Muscle of leg (tissue), 11 donors: ENCODE data around the gene SLFN12L. TPM values are rescaled to one million over a fixed set of nuclear protein-coding genes. Genes with fewer than 3 reads are reported as not detected.
A peak's percentile ranks its signal among the peaks of the same experiment; 100 is the strongest.
"Not testable (repeated sequence)": the region's sequence is repeated elsewhere in the genome, so short reads cannot be mapped to it uniquely, and the experiment has no call there.

Experiments used
- DNase-seq: peaks from one replicate; pipeline ENCODE4 v3.0.0; 2013
- H3K27ac ChIP-seq: one replicate; pipeline ENCODE4 v1.5.1; 2013; ENCODE audit warnings: mild to moderate bottlenecking, low read length, control low read depth
- H3K27me3 ChIP-seq: one replicate; pipeline ENCODE4 v1.6.1; 2013; ENCODE audit warnings: low read length; ENCODE audit not compliant: control insufficient read depth, insufficient read depth
- H3K36me3 ChIP-seq: one replicate; pipeline ENCODE4 v1.6.1; 2013; ENCODE audit warnings: low read length; ENCODE audit not compliant: control insufficient read depth, insufficient read depth
- H3K4me1 ChIP-seq: one replicate; pipeline ENCODE4 v1.6.1; 2013; ENCODE audit warnings: low read length; ENCODE audit not compliant: control insufficient read depth, insufficient read depth
- H3K4me3 ChIP-seq: one replicate; pipeline ENCODE4 v1.5.1; 2013; ENCODE audit warnings: low read length, control low read depth
- H3K9me3 ChIP-seq: replicated peaks from 2 replicates; pipeline ENCODE4 v1.6.1; 2013; ENCODE audit warnings: low read depth, low read length; ENCODE audit not compliant: control insufficient read depth
- WGBS: methylation state at CpG from one replicate; pipeline ENCODE4 v1.1.5; 2013; ENCODE audit warnings: missing lambda C conversion rate; ENCODE audit not compliant: insufficient coverage; 5-methylcytosine and 5-hydroxymethylcytosine counted together
- polyA plus RNA-seq, 8 donors: library from polyadenylated mRNA; unstranded; fragments of 120-200 nt; gene quantifications; one replicate each; pipeline versions ENCODE4 v1.2.1 to v1.2.3, GENCODE V29; 2013; ENCODE audit warnings: inconsistent platforms in 1 of 8, low replicate concordance in 1 of 8; ENCODE audit not compliant: insufficient read length in 8 of 8, insufficient read depth in 1 of 8
- total RNA-seq: library from RNA; stranded (reverse); fragments of 120-200 nt; gene quantifications from one replicate; pipeline ENCODE4 v1.2.4, GENCODE V29; 2013

Gene SLFN12L
- total and polyA plus RNA-seq, 9 donors, result 0.06 to 0.57 (median 0.12) TPM

GRCh38 chr17:35507714-35508113 lies 29.8 kb downstream of the SLFN12L start:
- DNase-seq, H3K27me3 ChIP-seq, H3K27ac ChIP-seq, H3K4me3 ChIP-seq, H3K4me1 ChIP-seq, H3K9me3 ChIP-seq, H3K36me3 ChIP-seq: not testable (repeated sequence)
- WGBS, result 88% methylated on average over 1 of the region's 3 CpGs

- H3K4me3 ChIP-seq, result no peak overlapping the region
These were observed 37.9 kb downstream of the SLFN12L start for GRCh38 chr17:35499548-35499947.

GRCh38 chr17:35498448-35499178 lies 38.9 kb downstream of the SLFN12L start:
- WGBS, result 10% methylated on average over 7 of the region's 12 CpGs
- H3K4me1 ChIP-seq, result no peaks in the 10 kb centered on the region
- no peaks in the 10 kb centered on the region for H3K9me3 ChIP-seq
- no peak for DNase-seq
- no peak overlapping the region for H3K4me3 ChIP-seq
- no peak overlapping the region for H3K27ac ChIP-seq
- no peaks in the 10 kb centered on the region for H3K36me3 ChIP-seq
- H3K27me3 ChIP-seq, result peaks cover 64% of the 10 kb centered on the region

More at GRCh38 chr17:35499548-35499947, 37.9 kb downstream of the SLFN12L start:
- Histone ChIP-seq H3K27ac (no peak overlapping the region), H3K27me3 (peaks cover 63% of the 10 kb centered on the region), H3K36me3 (no peaks in the 10 kb centered on the region), H3K9me3 (no peaks in the 10 kb centered on the region), H3K4me1 (no peaks in the 10 kb centered on the region)
- no peak for DNase-seq
- 25% methylated on average over 1 of the region's 2 CpGs for WGBS

- Histone ChIP-seq H3K27ac (no peak overlapping the region), H3K9me3 (no peaks in the 10 kb centered on the region), H3K36me3 (no peaks in the 10 kb centered on the region), H3K4me3 (no peak overlapping the region), H3K4me1 (no peaks in the 10 kb centered on the region), H3K27me3 (peaks cover 77% of the 10 kb centered on the region)
- DNase-seq, result no peak
- WGBS, result 8% methylated on average over 18 of the region's 30 CpGs
These were observed 40.8 kb downstream of the SLFN12L start for GRCh38 chr17:35496451-35497290.

- no peak overlapping the region for H3K4me3 ChIP-seq
- WGBS, result no CpG with 5 or more reads among the region's 2 CpGs
- H3K27me3 ChIP-seq, result peaks cover 84% of the 10 kb centered on the region
- no peaks in the 10 kb centered on the region for H3K36me3 ChIP-seq
- no peaks in the 10 kb centered on the region for H3K9me3 ChIP-seq
- no peak overlapping the region for H3K27ac ChIP-seq
- DNase-seq, result no peak
- H3K4me1 ChIP-seq, result peaks cover 5% of the 10 kb centered on the region
These were observed 44.4 kb downstream of the SLFN12L start for GRCh38 chr17:35493040-35493439.

- Histone ChIP-seq H3K4me1 (peaks cover 16% of the 10 kb centered on the region), H3K27ac (no peak overlapping the region), H3K36me3 (no peaks in the 10 kb centered on the region), H3K9me3 (no peaks in the 10 kb centered on the region), H3K27me3 (peaks cover 84% of the 10 kb centered on the region), H3K4me3 (no peak overlapping the region)
- DNase-seq, result no peak
- WGBS, result 14% methylated on average over 1 of the region's 3 CpGs
These were observed 46.1 kb downstream of the SLFN12L start for GRCh38 chr17:35491417-35491816.

- H3K4me3 ChIP-seq, result no peak overlapping the region
- no peaks in the 10 kb centered on the region for H3K9me3 ChIP-seq
- H3K27ac ChIP-seq, result no peak overlapping the region
- H3K36me3 ChIP-seq, result no peaks in the 10 kb centered on the region
- no CpG with 5 or more reads among the region's 18 CpGs for WGBS
- no peak for DNase-seq
- peaks cover 75% of the 10 kb centered on the region for H3K27me3 ChIP-seq
- peaks cover 16% of the 10 kb centered on the region for H3K4me1 ChIP-seq
These were observed 47.5 kb downstream of the SLFN12L start for GRCh38 chr17:35489944-35490343.

GRCh38 chr17:35488991-35489390 lies 48.5 kb downstream of the SLFN12L start:
- no peak overlapping the region for H3K4me3 ChIP-seq
- no peaks in the 10 kb centered on the region for H3K9me3 ChIP-seq
- DNase-seq, result no peak
- no peak overlapping the region for H3K27ac ChIP-seq
- H3K36me3 ChIP-seq, result no peaks in the 10 kb centered on the region
- peaks cover 16% of the 10 kb centered on the region for H3K4me1 ChIP-seq
- H3K27me3 ChIP-seq, result peaks cover 72% of the 10 kb centered on the region
- 12% methylated on average over 9 of the region's 15 CpGs for WGBS

- H3K27me3 ChIP-seq, result peaks cover 68% of the 10 kb centered on the region
- 3% methylated on average over 34 of the region's 42 CpGs for WGBS
- H3K9me3 ChIP-seq, result no peaks in the 10 kb centered on the region
- H3K4me1 ChIP-seq, result peaks cover 16% of the 10 kb centered on the region
- H3K36me3 ChIP-seq, result no peaks in the 10 kb centered on the region
- peak; percentile 39 for DNase-seq
- H3K4me3 ChIP-seq, result peak overlapping the region; percentile 41
- H3K27ac ChIP-seq, result no peak overlapping the region
These were observed 50.4 kb downstream of the SLFN12L start for GRCh38 chr17:35486920-35487732.

GRCh38 chr17:35479271-35479670 lies 58.2 kb downstream of the SLFN12L start:
- peaks cover 23% of the 10 kb centered on the region for H3K27me3 ChIP-seq
- WGBS, result 75% methylated on average over 1 of the region's 5 CpGs
- H3K4me3 ChIP-seq, result no peak overlapping the region
- no peaks in the 10 kb centered on the region for H3K36me3 ChIP-seq
- H3K9me3 ChIP-seq, result no peaks in the 10 kb centered on the region
- no peak for DNase-seq
- H3K4me1 ChIP-seq, result no peaks in the 10 kb centered on the region
- no peak overlapping the region for H3K27ac ChIP-seq
